Muscle layer of colon (tissue), 2 donors: ENCODE data around the gene ICAM4.

ENCODE experiments used
- H3K27ac ChIP-seq: one replicate; pipeline ENCODE4 v1.7.0; 2013; ENCODE audit warnings: low read depth, mild to moderate bottlenecking, low read length, moderate library complexity
- H3K27me3 ChIP-seq, 2 donors: one replicate each; pipeline ENCODE4 v1.7.0; 2013; ENCODE audit warnings: low read length in 2 of 2, mild to moderate bottlenecking in 2 of 2; ENCODE audit not compliant: insufficient read depth in 2 of 2, control insufficient read depth in 1 of 2
- H3K36me3 ChIP-seq: one replicate; pipeline ENCODE4 v1.7.0; 2013; ENCODE audit warnings: mild to moderate bottlenecking, low read length; ENCODE audit not compliant: insufficient read depth
- H3K4me1 ChIP-seq: one replicate; pipeline ENCODE4 v1.7.0; 2013; ENCODE audit warnings: mild to moderate bottlenecking, low read length; ENCODE audit not compliant: insufficient read depth
- H3K4me3 ChIP-seq, 2 donors: one replicate each; pipeline ENCODE4 v1.7.0; 2013; ENCODE audit warnings: low read length in 2 of 2, low read depth in 1 of 2, mild to moderate bottlenecking in 1 of 2, moderate library complexity in 1 of 2
- H3K9ac ChIP-seq: one replicate; pipeline ENCODE4 v1.7.0; 2013; ENCODE audit warnings: low read length
- H3K9me3 ChIP-seq: one replicate; pipeline ENCODE4 v1.7.0; 2013; ENCODE audit warnings: mild to moderate bottlenecking, low read length
- donor health status: abdominal sarcoma.
- donor health status: Adenocarcinoma of cecum.

Gene ICAM4

DNA sequence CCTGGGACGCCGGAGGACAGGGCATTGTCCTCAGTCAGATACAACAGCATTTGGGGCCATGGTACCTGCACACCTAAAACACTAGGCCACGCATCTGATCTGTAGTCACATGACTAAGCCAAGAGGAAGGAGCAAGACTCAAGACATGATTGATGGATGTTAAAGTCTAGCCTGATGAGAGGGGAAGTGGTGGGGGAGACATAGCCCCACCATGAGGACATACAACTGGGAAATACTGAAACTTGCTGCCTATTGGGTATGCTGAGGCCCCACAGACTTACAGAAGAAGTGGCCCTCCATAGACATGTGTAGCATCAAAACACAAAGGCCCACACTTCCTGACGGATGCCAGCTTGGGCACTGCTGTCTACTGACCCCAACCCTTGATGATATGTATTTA lies 1.4 kb upstream of the ICAM4 start:
- Histone ChIP-seq H3K27me3 (peaks cover 26 to 38% of the 10 kb centered on the region in 2 donors), H3K9me3 (no peaks in the 10 kb centered on the region), H3K27ac (no peak overlapping the region), H3K4me1 (peaks cover 14% of the 10 kb centered on the region), H3K36me3 (no peaks in the 10 kb centered on the region), H3K9ac (no peak overlapping the region), H3K4me3 (no peak overlapping the region)

GRCh38 chr19:10288662-10289166 lies 2.0 kb downstream of the ICAM4 start:
- H3K9me3 ChIP-seq = no peaks in the 10 kb centered on the region
- peaks cover 40% of the 10 kb centered on the region for H3K4me1 ChIP-seq
- H3K36me3 ChIP-seq = no peaks in the 10 kb centered on the region
- peaks cover 53 to 71% of the 10 kb centered on the region in 2 donors for H3K27me3 ChIP-seq
- H3K9ac ChIP-seq = no peak overlapping the region
- peak overlapping the region in 1 of 2 donors; percentile 32 for H3K4me3 ChIP-seq
- no peak overlapping the region for H3K27ac ChIP-seq

DNA sequence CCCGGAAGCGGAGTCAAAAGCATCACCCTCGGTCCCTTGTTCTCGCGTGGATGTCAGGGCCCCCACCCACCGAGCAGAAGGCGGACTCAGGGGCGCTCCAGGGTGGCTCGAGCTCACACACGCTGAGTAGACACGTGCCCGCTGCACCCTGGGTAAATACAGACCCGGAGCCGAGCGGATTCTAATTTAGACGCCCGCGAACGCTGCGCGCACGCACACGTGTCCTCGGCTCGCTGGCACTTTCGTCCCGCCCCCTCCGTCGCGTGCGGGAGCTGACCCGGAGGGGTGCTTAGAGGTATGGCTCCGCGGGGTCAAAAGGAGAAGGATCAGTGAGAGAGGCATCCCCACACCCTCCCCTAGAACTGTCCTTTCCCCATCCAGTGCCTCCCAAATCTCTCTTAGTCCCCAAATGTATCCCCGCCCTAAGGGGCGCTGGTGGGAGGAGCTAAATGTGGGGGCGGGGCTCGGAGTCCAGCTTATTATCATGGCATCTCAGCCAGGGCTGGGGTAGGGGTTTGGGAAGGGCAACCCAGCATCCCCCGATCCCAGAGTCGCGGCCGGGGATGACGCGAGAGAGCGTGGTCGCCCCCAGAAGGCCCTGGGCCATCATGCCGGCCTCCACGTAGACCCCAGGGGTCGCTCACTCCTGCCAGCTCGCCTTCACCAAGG lies 2.5 kb downstream of the ICAM4 start:
- H3K9ac ChIP-seq = no peak overlapping the region
- H3K27me3 ChIP-seq = peaks cover 59 to 77% of the 10 kb centered on the region in 2 donors
- peaks cover 40% of the 10 kb centered on the region for H3K4me1 ChIP-seq
- H3K27ac ChIP-seq = no peak overlapping the region
- H3K36me3 ChIP-seq = no peaks in the 10 kb centered on the region
- peak overlapping the region; percentile 7 to 32 for H3K4me3 ChIP-seq
- H3K9me3 ChIP-seq = no peaks in the 10 kb centered on the region

- Histone ChIP-seq H3K27me3 (peaks cover 65 to 83% of the 10 kb centered on the region in 2 donors), H3K27ac (no peak within 1 kb of the TSS), H3K4me3 (peak within 1 kb of the TSS; percentile 20 to 47), H3K9me3 (no peaks in the 10 kb centered on the region), H3K36me3 (no peaks in the 10 kb centered on the region), H3K4me1 (peaks cover 40% of the 10 kb centered on the region), H3K9ac (no peak within 1 kb of the TSS)
These were observed 3.1 kb downstream of the ICAM4 start, which contains the start of gene ICAM5 for GRCh38 chr19:10289836-10290356. ICAM5 (plus strand) TSS chr19:10289952; CDS start chr19:10290044, 92 bp downstream.

DNA sequence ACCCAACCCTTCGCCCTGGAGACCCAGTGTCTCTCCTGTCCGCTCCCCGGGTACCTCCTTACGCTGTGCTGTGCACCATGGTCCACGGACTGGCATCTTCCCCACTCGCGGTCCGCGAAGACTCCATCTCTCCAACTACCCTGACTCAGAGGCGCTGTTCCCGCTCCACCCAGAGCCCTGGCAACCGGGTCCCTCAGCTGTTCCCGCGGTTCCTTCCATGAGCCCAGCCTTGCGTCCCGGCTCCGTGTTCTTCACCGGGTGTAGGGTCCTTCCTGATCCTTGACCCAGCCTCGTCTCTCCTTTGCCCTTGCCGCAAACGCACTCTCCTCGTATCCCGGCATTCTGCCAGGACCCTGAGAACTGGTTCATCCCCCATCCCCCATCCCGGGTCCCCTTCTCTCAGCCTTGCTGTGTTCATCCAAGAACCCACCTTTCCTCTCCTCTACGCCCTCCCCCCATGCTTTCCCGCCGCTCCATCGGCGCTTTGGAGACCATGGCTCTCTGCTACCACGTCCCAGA lies 3.7 kb downstream of the ICAM4 start:
- Histone ChIP-seq H3K27ac (no peak overlapping the region), H3K9ac (no peak overlapping the region), H3K4me3 (peak overlapping the region in 1 of 2 donors; percentile 47), H3K27me3 (peaks cover 69 to 88% of the 10 kb centered on the region in 2 donors), H3K4me1 (peaks cover 46% of the 10 kb centered on the region), H3K36me3 (no peaks in the 10 kb centered on the region), H3K9me3 (no peaks in the 10 kb centered on the region)

DNA sequence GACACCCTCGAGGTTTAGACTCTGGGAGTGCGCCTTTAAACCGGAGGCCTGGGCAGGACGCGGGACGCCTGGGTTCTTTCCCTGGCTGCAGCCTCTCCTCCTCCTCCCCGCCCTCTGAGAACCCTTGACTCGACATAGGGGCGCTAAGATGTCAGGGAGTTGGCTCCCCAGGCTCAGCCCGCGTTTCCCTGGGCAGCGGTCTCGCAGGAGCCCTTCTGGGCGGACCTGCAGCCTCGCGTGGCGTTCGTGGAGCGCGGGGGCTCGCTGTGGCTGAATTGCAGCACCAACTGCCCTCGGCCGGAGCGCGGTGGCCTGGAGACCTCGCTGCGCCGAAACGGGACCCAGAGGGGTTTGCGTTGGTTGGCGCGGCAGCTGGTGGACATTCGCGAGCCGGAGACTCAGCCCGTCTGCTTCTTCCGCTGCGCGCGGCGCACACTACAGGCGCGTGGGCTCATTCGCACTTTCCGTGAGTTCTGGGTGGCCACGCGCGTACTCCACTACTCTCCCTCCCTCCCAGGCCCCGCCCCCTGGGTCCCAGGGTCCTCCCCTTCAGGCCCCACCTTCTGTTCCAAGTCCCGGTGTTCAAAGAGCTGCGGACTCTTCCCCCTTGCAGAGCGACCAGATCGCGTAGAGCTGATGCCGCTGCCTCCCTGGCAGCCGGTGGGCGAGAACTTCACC lies 4.3 kb downstream of the ICAM4 start:
- H3K27me3 ChIP-seq = peaks cover 75 to 94% of the 10 kb centered on the region in 2 donors
- H3K27ac ChIP-seq = no peak overlapping the region
- no peaks in the 10 kb centered on the region for H3K9me3 ChIP-seq
- H3K9ac ChIP-seq = no peak overlapping the region
- peaks cover 52% of the 10 kb centered on the region for H3K4me1 ChIP-seq
- peak overlapping the region in 1 of 2 donors; percentile 47 for H3K4me3 ChIP-seq
- no peaks in the 10 kb centered on the region for H3K36me3 ChIP-seq

DNA sequence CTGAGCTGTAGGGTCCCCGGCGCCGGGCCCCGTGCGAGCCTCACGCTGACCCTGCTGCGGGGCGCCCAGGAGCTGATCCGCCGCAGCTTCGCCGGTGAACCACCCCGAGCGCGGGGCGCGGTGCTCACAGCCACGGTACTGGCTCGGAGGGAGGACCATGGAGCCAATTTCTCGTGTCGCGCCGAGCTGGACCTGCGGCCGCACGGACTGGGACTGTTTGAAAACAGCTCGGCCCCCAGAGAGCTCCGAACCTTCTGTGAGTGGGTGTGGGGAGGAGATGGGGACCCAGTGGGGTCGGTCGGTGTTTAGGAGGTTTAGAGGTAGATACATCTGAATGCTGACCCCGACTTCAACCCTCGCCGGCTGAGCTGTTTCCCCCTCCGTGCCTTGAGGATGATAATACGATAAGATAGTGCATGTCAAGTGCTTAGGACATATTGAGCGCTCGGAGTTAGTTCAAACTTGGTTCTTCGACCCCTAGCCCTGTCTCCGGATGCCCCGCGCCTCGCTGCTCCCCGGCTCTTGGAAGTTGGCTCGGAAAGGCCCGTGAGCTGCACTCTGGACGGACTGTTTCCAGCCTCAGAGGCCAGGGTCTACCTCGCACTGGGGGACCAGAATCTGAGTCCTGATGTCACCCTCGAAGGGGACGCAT lies 4.9 kb downstream of the ICAM4 start:
- no peaks in the 10 kb centered on the region for H3K36me3 ChIP-seq
- H3K9ac ChIP-seq = no peak overlapping the region
- H3K4me1 ChIP-seq = peaks cover 53% of the 10 kb centered on the region
- H3K27me3 ChIP-seq = peaks cover 78 to 97% of the 10 kb centered on the region in 2 donors
- no peak overlapping the region for H3K27ac ChIP-seq
- H3K4me3 ChIP-seq = peak overlapping the region in 1 of 2 donors; percentile 47
- H3K9me3 ChIP-seq = no peaks in the 10 kb centered on the region

DNA sequence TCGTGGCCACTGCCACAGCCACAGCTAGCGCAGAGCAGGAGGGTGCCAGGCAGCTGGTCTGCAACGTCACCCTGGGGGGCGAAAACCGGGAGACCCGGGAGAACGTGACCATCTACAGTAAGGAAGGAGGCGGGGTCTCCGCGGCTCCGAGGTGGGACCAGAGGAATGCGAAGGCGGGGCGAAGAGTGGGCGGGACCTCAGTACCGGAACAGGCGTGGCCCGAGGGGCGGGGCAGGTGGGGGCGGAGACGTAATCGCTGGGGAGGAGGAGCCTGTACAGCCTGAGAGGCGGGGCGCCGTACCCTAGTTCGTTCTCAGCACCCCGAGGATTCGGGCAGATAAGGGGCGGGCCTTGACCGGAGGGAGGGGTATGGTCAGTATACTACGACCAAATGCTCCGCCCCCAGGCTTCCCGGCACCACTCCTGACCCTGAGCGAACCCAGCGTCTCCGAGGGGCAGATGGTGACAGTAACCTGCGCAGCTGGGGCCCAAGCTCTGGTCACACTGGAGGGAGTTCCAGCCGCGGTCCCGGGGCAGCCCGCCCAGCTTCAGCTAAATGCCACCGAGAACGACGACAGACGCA lies 5.5 kb downstream of the ICAM4 start:
- Histone ChIP-seq H3K9ac (no peak overlapping the region), H3K4me3 (peak overlapping the region in 1 of 2 donors; percentile 47), H3K4me1 (peaks cover 53% of the 10 kb centered on the region), H3K27me3 (peaks cover 77 to 95% of the 10 kb centered on the region in 2 donors), H3K36me3 (no peaks in the 10 kb centered on the region), H3K27ac (no peak overlapping the region), H3K9me3 (no peaks in the 10 kb centered on the region)

GRCh38 chr19:10292789-10293636 lies 6.3 kb downstream of the ICAM4 start:
- Histone ChIP-seq H3K36me3 (no peaks in the 10 kb centered on the region), H3K27ac (no peak overlapping the region), H3K4me3 (peak overlapping the region in 1 of 2 donors; percentile 32), H3K9me3 (no peaks in the 10 kb centered on the region), H3K27me3 (peaks cover 70 to 88% of the 10 kb centered on the region in 2 donors), H3K9ac (no peak overlapping the region), H3K4me1 (peaks cover 53% of the 10 kb centered on the region)

GRCh38 chr19:10293637-10294367 lies 7.0 kb downstream of the ICAM4 start:
- Histone ChIP-seq H3K9ac (no peak overlapping the region), H3K27me3 (peaks cover 64 to 80% of the 10 kb centered on the region in 2 donors), H3K4me1 (peaks cover 52% of the 10 kb centered on the region), H3K9me3 (no peaks in the 10 kb centered on the region), H3K27ac (no peak overlapping the region), H3K36me3 (no peaks in the 10 kb centered on the region), H3K4me3 (no peak overlapping the region)
